Measurements from ENCODE around the gene SYP.
"Not testable (repeated sequence)": the region's sequence is repeated elsewhere in the genome, so short reads cannot be mapped to it uniquely, and the experiment has no call there.

SYP gene

DNA sequence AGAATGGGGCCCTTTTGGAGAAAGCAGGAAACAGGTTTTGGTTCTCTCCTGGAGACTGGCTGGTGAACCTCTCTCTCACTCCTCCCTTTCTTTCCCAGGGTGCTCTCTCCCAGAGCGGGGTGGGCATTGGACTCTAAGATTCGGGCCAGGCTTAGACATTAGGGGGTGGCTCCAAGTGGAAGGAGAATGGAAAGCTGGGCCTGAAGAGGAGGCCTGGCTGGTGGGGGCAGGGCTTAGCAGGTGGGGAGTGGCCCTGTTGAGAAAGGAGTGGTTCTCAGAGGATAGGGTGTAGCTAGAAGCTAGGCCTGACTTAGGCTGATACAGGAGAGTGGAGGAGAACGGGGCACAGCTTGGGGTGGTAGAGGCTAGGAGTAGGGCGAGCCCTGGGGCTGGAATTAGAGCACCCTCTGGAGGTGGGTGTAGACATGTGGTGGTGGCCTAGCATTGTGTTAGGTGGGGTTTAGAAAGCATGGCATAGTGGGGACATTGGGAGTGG, 22.6 kb downstream of the SYP start:
- DNase-seq: no peak

DNA sequence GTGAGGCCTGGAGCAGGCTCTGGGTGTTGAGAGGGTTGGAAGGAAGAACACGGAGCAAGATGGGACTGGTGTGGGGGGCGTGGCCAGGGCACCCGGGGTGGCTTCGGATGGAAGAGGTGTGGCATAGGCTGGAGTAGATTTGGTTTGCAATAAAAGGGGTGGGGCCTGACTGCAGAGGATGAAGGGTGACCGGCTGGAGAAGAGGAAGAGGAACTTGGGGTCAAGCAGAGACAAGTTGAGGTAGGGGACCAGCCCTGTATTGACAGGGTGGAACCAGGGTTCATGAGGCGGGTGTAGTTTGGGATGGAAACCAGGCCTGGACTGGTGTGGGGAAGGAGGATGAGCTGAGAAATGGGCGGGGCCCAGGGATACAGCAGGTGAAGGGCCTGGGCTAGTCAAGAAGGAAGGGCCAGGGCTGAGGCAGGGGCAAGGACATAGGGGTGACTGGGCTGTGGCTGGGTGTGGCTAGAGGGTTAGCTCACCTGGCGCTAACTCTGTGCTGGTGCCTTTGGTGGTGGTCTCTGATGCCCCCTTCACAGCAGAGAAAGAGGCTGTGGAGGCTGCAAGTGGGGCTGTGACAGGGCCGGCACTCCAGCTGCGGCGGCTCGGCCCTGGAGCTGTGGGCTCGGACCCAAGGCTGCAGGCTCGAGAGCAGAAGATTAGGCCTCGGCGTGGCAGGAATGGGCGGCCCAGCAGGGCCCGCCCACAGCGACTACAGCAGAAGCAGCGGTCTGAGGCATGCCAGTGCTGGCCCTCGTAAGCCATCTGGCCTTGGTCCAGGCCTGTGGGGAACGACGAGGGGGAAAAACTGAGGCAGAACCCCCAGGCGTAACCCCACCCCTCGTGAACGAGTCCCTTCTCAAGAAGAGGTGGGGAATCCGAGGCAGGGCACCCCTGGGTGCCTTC, 23.3 kb downstream of the SYP start:
- DNase-seq: no peak
- in situ Hi-C loops (cut with HindIII; ENCODE audit: low pct_ligation_motif_present, low pct_unique_long_range_greater_than_20kb, low sequenced_read_pairs): no loop called here

More for the DNA sequence above, 22.6 kb downstream of the SYP start:
- in situ Hi-C loops (cut with HindIII; ENCODE audit: low pct_ligation_motif_present, low pct_unique_long_range_greater_than_20kb, low sequenced_read_pairs): no loop called here

DNA sequence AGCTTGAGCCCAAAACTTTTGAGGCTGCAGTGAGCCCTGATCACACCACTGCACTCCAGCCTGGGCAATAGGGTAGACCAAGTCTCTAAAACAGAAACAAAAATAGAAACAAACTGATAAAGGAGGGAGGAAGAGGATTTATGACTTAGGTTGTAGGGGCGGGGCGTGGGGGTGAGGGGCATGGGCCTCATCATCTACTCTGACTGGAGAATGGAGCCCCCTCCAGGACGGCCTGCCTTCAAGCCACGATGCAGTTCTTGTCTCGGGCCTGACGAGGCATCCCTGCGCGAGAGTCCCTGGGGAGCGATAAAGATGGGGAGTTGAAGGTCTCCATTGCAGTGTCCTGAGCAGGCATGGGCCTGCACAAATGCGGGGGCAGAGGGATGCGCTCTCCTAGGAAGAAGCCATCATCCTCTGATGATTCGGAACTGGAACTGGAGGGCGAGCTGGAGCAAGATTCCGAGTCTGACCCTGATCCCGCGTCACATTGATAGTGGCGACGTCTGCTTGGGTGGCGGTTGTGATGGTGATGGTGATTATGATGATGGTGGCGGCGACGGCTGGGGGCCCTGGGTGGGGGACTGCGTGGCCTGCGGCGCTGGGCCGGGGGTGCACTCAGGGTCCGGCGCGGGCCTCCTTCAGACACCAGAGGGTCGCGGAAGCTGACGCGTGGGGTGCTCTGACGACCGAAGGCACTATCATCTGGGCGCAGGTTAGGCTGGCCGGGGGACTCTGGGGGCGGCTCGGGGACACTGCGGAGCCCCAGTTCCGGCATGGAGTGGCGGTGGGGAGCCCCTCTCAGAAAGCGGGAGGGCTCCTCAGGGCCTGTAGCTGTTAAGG, 24.3 kb downstream of the SYP start:
- in situ Hi-C loops (cut with HindIII; ENCODE audit: low pct_ligation_motif_present, low pct_unique_long_range_greater_than_20kb, low sequenced_read_pairs): no loop called here
- DNase-seq: no peak

DNA sequence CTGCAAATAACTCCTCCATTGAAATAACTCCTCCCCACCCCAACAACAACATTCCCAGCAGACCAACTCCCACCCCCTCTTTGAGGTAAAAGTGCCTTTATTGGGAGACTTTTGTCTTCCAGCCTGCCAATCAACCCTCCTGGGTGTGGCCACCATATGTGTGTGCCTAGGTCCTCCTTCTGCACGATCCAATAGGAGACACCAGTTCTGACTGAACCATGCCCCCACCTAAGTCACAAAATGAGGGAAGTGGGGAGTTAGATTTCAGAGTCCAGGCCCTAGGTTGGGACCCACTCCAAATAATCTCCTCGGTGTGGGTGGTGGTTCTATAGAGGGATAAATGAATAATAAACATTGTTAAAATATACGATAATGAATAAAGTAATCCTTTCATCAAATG, 25.3 kb downstream of the SYP start:
- no peak for DNase-seq
- in situ Hi-C loops (cut with HindIII; ENCODE audit: low pct_ligation_motif_present, low pct_unique_long_range_greater_than_20kb, low sequenced_read_pairs): no loop called here

DNA sequence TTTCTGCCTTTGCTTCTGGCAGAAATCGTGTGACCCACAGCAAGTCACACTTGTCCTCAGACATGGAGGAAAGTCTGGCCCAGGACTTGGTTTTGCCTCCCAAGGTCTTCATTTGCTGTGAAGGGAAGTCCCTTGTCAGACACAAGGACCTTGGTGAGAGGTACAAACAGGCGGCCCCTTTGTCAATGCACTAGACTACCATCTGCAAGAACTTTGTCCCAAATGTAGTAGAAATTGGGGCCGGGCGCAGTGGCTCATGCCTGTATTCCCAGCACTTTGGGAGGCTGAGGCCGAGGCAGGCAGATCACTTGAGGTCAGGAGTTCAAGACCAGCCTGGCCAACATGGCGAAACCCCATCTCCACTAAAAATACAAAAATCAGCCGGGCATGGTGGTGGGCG, 26.4 kb downstream of the SYP start:
- DNase-seq; in situ Hi-C loops (cut with HindIII; ENCODE audit: low pct_ligation_motif_present, low pct_unique_long_range_greater_than_20kb, low sequenced_read_pairs): not testable (repeated sequence)

DNA sequence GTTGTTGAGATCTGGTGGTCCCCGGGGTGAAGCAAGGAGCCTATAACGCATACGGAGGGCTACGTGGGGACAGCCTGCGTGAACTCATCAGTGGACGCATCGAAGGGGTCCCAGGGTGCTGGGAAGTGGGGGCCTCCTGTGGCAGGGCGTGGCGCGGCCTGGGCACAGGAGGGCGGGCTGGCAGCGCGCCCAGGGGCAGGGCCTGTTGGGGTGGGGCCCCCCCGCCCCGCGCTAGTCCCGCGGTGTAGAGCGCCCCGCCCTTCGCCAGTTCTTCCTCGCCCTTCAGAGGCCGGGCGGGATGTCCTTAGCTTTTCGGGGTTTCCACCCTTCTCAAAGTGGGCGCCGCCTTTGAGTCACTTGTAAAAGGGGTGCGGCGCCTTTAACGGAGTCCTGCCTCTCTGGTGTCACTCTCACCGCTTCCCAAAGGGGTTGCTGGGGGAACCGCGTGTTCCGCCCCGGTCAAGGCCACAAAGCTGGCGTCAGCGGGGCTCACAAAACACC, 27.7 kb downstream of the SYP start:
- DNase-seq: peak; percentile 51
- in situ Hi-C loops (cut with HindIII; ENCODE audit: low pct_ligation_motif_present, low pct_unique_long_range_greater_than_20kb, low sequenced_read_pairs): no loop called here

DNA sequence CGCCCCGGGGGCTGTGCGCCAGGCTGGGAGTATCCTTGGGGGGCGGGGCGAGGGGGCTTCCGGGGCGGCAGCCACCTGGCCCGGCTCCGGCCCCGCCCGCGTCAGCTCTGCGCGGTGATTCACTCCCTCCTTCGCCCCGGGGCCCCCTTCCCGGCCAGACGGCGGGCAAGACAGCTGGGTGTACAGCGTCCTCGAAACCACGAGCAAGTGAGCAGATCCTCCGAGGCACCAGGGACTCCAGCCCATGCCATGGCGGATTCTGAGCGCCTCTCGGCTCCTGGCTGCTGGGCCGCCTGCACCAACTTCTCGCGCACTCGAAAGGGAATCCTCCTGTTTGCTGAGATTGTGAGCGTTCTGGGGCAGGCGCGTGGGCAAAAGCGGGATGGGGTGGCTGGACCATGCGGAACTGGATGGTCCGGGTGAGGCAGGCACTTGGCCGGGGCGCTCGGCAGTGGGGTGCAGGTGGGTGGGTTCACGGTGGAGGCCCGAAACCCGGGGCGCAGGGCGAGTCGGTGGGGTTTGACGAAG, 28.2 kb downstream of the SYP start, which contains the start of gene PLP2:
PLP2 (plus strand) TSS at position 147 of the 528 bp plus-strand sequence; CDS start at position 250, 103 bp downstream.
- in situ Hi-C loops (cut with HindIII; ENCODE audit: low pct_ligation_motif_present, low pct_unique_long_range_greater_than_20kb, low sequenced_read_pairs): no loop called here
- DNase-seq: peak; percentile 43

DNA sequence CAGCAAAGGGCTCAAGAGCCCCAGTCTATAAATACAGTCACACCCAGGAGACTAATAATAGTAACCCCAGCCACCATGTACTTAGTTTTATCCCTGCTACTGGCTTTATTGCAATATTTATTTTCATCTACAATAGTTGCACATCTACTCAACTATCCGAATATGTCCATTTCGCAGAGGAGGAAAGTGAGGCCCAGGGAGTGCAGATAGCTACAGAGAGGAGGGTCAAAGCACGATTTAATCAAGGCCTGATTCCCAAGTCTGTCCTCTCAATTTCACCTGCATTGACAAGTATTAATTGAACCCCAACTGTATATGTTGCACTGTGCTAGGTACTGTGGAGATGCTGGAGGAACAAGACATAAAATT, 32.3 kb downstream of the SYP start:
- in situ Hi-C loops (cut with HindIII; ENCODE audit: low pct_ligation_motif_present, low pct_unique_long_range_greater_than_20kb, low sequenced_read_pairs): no loop called here
- no peak for DNase-seq

DNA sequence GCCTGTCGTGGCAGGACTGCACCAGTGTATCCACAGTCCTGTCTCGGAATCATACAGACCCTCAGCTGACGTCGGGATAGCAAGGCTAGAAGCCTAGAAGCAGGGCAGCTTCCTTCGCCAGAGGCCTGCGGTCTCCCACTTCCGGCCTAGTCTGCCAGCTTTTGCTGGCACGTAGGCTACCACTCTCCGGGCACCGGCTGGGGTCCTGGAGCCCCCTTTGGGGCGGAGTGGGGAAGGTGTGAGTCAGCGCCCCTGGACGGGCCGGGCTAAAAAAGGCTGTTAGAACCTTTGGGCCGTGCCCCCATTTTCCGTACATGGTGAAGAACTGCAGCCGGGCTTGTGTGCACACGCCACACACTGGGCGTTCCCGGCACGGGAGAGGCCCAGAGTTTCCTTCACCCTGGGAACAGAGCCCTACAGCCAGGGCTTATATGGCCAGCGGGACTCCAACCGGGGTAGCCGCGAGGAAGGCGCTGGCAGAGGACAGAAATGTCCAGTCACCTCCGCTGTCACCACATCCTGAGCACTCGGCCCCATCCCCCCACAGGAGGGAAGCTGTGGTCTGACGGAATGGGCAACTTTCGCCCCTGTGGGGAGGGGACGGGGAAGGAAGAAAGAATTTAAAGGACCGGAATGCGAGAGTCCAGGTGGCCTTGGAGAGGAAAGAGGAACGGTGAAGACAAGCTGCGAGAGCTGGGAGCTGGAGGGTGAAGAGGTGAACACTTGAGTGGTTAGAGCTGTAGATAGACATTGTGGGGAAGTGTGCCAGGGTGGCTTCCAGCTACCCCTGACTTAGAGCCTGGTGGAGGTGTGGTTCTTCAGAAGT, 32.9 kb downstream of the SYP start:
- DNase-seq: no peak
- in situ Hi-C loops (cut with HindIII; ENCODE audit: low pct_ligation_motif_present, low pct_unique_long_range_greater_than_20kb, low sequenced_read_pairs): no loop called here

DNA sequence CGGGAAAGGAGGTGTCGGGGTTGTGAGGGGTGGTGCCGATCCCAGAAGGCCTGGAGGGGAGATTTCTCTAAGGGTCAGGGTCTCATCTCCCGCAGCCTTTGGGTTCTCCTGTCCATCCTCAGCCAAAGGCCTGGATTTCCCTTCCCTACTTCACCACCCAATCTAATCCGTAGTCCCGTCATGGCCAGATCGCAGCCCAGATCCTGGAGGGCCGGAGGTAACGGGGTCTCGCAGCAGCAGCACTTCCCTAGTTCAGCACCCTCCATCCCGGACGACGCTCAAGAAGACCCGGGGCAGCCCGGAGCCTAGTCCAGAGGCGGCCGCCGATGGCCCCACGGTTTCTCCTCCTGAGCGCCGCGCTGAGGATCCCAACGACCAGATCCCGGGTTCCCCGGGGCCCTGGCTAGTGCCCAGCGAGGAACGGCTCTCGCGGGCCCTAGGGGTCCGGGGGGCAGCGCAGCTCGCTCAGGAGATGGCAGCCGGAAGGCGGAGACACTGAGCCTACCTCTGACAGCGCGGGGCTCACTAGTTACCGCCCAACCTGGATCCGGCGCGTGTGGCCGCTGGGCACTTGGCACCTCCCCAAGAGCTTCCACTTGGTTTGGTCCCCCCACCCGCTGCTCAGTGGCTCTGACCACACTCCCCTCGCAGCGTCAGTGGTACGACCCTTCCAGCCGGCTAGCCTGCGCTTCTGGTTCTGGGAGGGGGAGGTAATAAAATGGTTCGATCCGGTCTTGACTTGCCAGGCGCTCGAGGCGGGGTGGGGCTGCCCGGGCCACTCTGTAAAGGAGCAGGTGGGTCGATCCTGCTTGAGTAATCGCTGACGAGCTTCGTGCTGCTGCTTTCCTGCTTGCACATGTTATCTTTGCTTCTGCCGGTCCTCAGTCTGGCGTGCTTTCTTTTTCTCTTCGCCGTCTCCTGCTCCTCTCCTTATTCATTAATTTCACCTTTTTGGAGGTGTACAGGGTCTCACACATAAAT, 33.8 kb downstream of the SYP start:
- DNase-seq: no peak
- in situ Hi-C loops (cut with HindIII; ENCODE audit: low pct_ligation_motif_present, low pct_unique_long_range_greater_than_20kb, low sequenced_read_pairs): no loop called here

DNA sequence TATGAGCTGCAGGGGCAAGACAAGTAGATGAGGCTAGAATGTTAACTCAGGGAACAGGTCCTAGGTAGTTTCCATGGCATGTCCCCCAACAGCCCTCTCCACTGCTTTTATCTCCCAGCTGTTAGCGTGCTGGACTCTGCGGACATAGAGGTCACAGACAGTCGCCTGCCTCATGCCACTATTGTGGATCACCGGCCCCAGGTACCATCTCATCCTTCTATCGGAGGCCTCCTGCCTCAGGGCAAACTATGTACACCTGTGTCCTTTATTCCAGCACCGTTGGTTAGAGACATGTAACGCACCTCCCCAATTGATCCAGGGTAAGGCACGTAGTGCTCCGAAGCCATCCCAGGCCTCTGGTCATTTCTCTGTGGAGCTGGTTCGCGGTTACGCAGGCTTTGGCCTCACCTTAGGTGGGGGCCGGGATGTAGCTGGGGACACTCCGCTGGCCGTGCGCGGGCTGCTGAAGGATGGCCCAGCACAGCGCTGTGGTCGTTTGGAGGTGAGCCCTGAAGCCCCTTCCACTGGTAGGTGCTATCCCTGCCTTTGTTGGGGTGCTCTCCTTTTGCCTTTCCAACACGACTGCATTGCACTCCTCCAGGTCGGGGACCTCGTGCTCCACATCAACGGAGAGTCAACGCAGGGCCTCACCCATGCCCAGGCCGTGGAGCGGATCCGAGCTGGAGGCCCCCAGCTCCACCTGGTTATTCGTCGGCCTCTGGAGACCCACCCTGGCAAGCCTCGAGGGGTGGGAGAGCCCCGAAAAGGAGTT, 35.2 kb downstream of the SYP start:
- in situ Hi-C loops (cut with HindIII; ENCODE audit: low pct_ligation_motif_present, low pct_unique_long_range_greater_than_20kb, low sequenced_read_pairs): no loop called here
- no peak for DNase-seq

DNA sequence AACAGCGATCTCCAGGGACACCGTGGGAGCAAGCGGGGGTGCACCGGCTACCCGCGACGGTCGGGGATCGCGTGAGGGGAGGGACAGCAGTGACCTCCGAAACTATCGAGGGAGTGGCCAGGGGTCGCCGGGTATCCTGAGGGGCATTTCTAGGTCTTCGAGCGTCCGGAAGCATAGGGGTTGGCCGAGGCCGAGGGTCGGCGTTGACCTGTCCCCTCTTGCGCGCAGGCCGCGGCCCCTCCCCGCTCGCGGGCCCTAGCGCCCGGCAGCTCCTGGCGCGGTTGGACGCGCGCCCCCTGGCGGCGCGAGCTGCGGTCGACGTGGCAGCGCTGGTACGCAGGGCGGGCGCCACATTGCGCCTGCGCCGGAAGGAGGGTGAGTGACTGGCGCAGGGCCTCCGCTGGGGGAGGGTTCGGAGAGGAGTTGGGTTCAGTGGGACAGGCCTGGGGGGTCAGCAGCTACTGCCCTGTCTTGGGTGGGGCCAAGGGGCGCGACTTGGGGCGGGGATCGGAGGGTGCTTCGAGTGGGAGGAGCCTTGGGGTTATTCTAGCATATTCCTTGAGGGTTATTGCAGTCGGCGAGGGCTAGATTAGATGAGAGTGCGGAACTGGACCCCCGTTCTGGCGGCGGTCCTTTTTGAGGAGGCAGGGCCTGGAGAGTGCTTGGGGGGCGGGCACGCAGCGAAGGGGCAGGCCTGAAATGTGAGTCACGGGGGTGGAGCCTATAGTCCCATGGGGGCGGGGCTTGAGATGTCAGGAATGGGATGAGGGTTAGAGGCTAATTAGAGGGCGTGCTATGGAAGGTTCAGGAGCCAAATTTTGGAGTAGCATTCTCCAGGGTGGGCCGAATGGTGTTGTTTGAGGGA, 36.2 kb downstream of the SYP start:
- DNase-seq: peak; percentile 72
- in situ Hi-C loops (cut with HindIII; ENCODE audit: low pct_ligation_motif_present, low pct_unique_long_range_greater_than_20kb, low sequenced_read_pairs): no loop called here

DNA sequence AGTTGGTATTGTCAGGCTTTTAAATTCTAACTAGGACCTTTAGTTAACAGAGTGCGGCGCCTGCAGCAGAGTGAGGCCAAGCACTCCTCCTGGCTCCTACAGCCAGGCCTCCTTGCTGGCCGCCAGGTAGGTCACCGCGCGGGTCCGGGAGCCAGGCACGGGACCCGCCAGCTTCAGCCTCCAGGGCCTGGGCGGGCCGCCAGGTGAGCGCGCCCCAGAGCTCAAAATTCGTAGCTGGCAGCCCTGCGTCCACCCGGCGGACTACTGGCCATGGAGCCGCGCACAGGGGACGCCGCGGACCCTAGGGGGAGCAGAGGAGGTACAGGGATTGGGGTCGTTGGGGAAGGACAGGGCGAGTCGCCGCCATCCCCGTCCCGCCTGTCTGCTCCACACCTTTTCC, 37.4 kb downstream of the SYP start, which contains the start of gene MAGIX:
MAGIX (plus strand) TSS at position 139 of the 400 bp plus-strand sequence; CDS start at position 271, 132 bp downstream.
- in situ Hi-C loops (cut with HindIII; ENCODE audit: low pct_ligation_motif_present, low pct_unique_long_range_greater_than_20kb, low sequenced_read_pairs): no loop called here
- DNase-seq: no peak

DNA sequence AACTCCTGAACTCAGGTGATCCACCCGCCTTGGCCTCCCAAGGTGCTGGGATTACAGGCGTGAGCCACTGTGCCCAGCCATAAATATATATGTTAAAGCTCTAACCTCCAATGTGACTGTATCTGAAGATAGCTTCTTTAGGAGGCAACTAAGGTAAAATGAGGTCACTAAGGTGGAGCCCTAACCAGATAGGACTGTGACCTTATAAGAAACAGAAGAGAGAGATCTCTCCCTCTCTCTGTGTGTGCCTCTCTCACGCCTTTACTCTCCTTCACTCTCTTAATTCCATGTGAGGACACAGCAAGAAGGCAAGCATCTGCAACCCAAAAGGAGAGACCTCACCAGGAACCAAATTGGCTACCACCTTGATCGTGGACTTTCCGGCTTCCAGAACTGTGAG, 38.4 kb downstream of the SYP start:
- in situ Hi-C loops (cut with HindIII; ENCODE audit: low pct_ligation_motif_present, low pct_unique_long_range_greater_than_20kb, low sequenced_read_pairs): no loop called here
- DNase-seq: no peak

DNA sequence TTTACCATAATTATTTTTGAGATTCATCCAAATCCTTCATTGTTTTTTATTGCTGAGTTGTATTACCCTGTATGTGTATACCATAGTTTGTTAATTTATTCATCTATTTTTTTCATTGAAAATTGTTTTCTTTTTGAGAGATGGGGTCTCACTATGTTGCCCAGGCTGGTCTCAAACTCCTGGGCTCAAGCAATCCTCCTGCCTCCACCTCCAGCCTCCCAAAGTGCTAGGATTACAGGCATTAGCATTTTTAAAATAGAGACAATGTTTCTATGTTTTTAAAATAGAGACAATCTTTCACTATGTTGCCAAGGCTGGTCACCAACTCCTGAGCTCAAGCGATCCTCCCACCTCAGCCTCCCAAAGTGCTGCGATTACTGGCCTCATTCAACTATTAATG, 39.1 kb downstream of the SYP start:
- in situ Hi-C loops (cut with HindIII; ENCODE audit: low pct_ligation_motif_present, low pct_unique_long_range_greater_than_20kb, low sequenced_read_pairs): no loop called here
- DNase-seq: no peak

Data from ACHN (cell line).